Endothelial cell of umbilical vein (primary cell): Measurements from ENCODE around the gene INTS4. TPM values are rescaled to one million over a fixed set of nuclear protein-coding genes. Genes with fewer than 3 reads are reported as not detected.
"Not testable (repeated sequence)": the region's sequence is repeated elsewhere in the genome, so short reads cannot be mapped to it uniquely, and the experiment has no call there.

Experiments
- BruUV-seq: library from RNA; stranded (reverse); fragments of 400-500 nt; replicated peaks from 2 replicates; lab custom pipeline; 2021; lab: Mats Ljungman, UMichigan
- CTCF ChIA-PET: fragments of 300-600, 350-600 bp; sonication (Branson Sonifier 250); formaldehyde crosslinking; loops from one replicate; lab custom pipeline; 2021; ENCODE audit warnings: antibody characterized with exemption, inconsistent platforms; lab: Charles Lee
- POLR2A ChIA-PET: fragments of 300-600, 350-600 bp; sonication (Branson Sonifier 250); formaldehyde crosslinking; loops from one replicate; lab custom pipeline; 2021; ENCODE audit warnings: antibody characterized with exemption, inconsistent platforms; lab: Charles Lee
- DNase-seq: peaks from one replicate; pipeline ENCODE4 v3.0.0-alpha.2; 2011; ENCODE audit warnings: low read depth, low spot score
- FAIRE-seq: peaks from 2 replicates; lab custom pipeline; 2011; peaks lifted over from hg19 to GRCh38; lab: Jason Lieb, UNC
- H2AFZ ChIP-seq: 2 replicates; pipeline ENCODE4 v1.6.0; 2012; ENCODE audit warnings: low read depth, low read length, control low read depth, inconsistent platforms
- H3K27ac ChIP-seq: 2 replicates; pipeline ENCODE4 v1.5.1; 2011; ENCODE audit warnings: low read depth, mild to moderate bottlenecking, control low read depth, low read length, moderate library complexity; ENCODE audit not compliant: insufficient read depth
- H3K27me3 ChIP-seq, 2 experiments: 2 replicates each; pipeline versions ENCODE4 v1.6.0 to v1.6.1; 2011; ENCODE audit warnings: low read length in 2 of 2, mixed read lengths in 1 of 2; ENCODE audit not compliant: control insufficient read depth in 2 of 2, insufficient read depth in 2 of 2
- H3K36me3 ChIP-seq, 2 experiments: 2 replicates in 1 of 2; 3 replicates in 1 of 2; pipeline ENCODE4 v1.5.1; 2011; ENCODE audit warnings: low read length in 2 of 2, mild to moderate bottlenecking in 1 of 2, moderate library complexity in 1 of 2; ENCODE audit not compliant: control insufficient read depth in 2 of 2, insufficient read depth in 2 of 2; ENCODE audit errors: extremely low read depth in 1 of 2
- H3K4me1 ChIP-seq: 3 replicates; pipeline ENCODE4 v1.5.1; 2011; ENCODE audit warnings: mild to moderate bottlenecking, low read length; ENCODE audit not compliant: control insufficient read depth, insufficient read depth; ENCODE audit errors: extremely low read depth
- H3K4me2 ChIP-seq: 2 replicates; pipeline ENCODE4 v1.6.1; 2011; ENCODE audit warnings: low read length, control low read depth, mixed read lengths; ENCODE audit not compliant: insufficient read depth
- H3K4me3 ChIP-seq, 3 experiments: fragments of 200-600 bp in 1 of 3; sonication (generic), shearing (Covaris generic) in 1 of 3; replicated peaks in 1 of 3; 2 replicates each; pipeline ENCODE4 v1.5.1; 2011 to 2016; ENCODE audit warnings: control low read depth in 3 of 3, low read length in 3 of 3, mild to moderate bottlenecking in 2 of 3, inconsistent platforms in 1 of 3, low read depth in 1 of 3, moderate library complexity in 1 of 3; ENCODE audit not compliant: insufficient read depth in 1 of 3
- H3K79me2 ChIP-seq: 2 replicates; pipeline ENCODE4 v1.6.0; 2012; ENCODE audit warnings: low read length, inconsistent platforms; ENCODE audit not compliant: control insufficient read depth, insufficient read depth
- H3K9ac ChIP-seq: replicated peaks from 2 replicates; pipeline ENCODE3; 2011; ENCODE audit warnings: low read length, control low read depth; ENCODE audit not compliant: insufficient read depth; ENCODE audit errors: extremely low read depth
- H3K9me1 ChIP-seq: replicated peaks from 3 replicates; pipeline ENCODE4 v1.6.0; 2011; ENCODE audit warnings: mild to moderate bottlenecking, low read length; ENCODE audit not compliant: control insufficient read depth, insufficient read depth; ENCODE audit errors: extremely low read depth
- H3K9me3 ChIP-seq: replicated peaks from 2 replicates; pipeline ENCODE4 v1.5.1; 2012; ENCODE audit warnings: low read length, inconsistent platforms; ENCODE audit not compliant: control insufficient read depth, insufficient read depth
- H4K20me1 ChIP-seq: replicated peaks from 2 replicates; pipeline ENCODE3; 2011; ENCODE audit warnings: mild to moderate bottlenecking, low read length; ENCODE audit not compliant: control insufficient read depth, insufficient read depth; ENCODE audit errors: extremely low read depth
- FOS ChIP-seq: IDR thresholded peaks from 2 replicates; pipeline ENCODE4 v1.6.1; 2011; ENCODE audit warnings: mild to moderate bottlenecking, low read length, moderate library complexity, borderline replicate concordance; ENCODE audit not compliant: insufficient read depth
- JUN ChIP-seq: IDR thresholded peaks from 2 replicates; pipeline ENCODE4 v1.6.1; 2011; ENCODE audit warnings: borderline replicate concordance, low read depth; ENCODE audit not compliant: insufficient read length, insufficient read depth
- MYC ChIP-seq: IDR thresholded peaks from one replicate; pipeline ENCODE4 v1.6.1; 2011; ENCODE audit warnings: mild to moderate bottlenecking, low read depth, low read length
- POLR2AphosphoS5 ChIP-seq: IDR thresholded peaks from 2 replicates; pipeline ENCODE4 v1.6.1; 2012; ENCODE audit warnings: low read depth, mild to moderate bottlenecking, control low read depth, low read length, moderate library complexity; ENCODE audit not compliant: insufficient read depth
- dilution Hi-C: fragments of 300-500 bp; cut with MboI; formaldehyde crosslinking; loops from one replicate; pipeline ENCODE4 v1.15.0; 2019; ENCODE audit warnings: low sequenced_read_pairs; ENCODE audit not compliant: extremely low pct_ligation_motif_present
- intact Hi-C: fragments of 100-400 bp; cut with micrococcal nuclease; formaldehyde crosslinking; loops from one replicate; pipeline ENCODE4 v1.10.0; 2022
- polyA plus RNA-seq, 4 experiments: library from polyadenylated mRNA; depleted of rRNA in 3 of 4; stranded (reverse) in 3 of 4; unstranded in 1 of 4; fragments of >200 nt; gene quantifications; 2 replicates each; pipeline versions ENCODE4 v1.2.1 to v1.2.3, GENCODE V29; 2011 to 2012; ENCODE audit warnings: missing spikeins in 1 of 4
- total RNA-seq: library from RNA; stranded (reverse); gene quantifications from 2 replicates; pipeline ENCODE4 v1.2.3, GENCODE V29; 2021
- TF ChIP-seq, protein P1 (sequence below), 2 donors: IDR thresholded peaks; 1 replicate in 1 of 2; 2 replicates in 1 of 2; pipeline ENCODE4 v1.5.1; 2011; ENCODE audit warnings: low read length in 2 of 2, mild to moderate bottlenecking in 2 of 2, moderate library complexity in 2 of 2, control low read depth in 1 of 2, inconsistent platforms in 1 of 2, low read depth in 1 of 2; ENCODE audit not compliant: insufficient read depth in 1 of 2; ENCODE audit errors: extremely low read depth in 1 of 2
- TF ChIP-seq, protein P2 (sequence below): IDR thresholded peaks from 2 replicates; pipeline ENCODE4 v1.6.1; 2011; ENCODE audit not compliant: insufficient read depth, insufficient read length

Gene INTS4
- total and polyA plus RNA-seq, 2 donors (not counting 3 experiments of a cell fraction or from before 2014, with no cell fraction given), result 29.2 to 37.8 TPM

DNA sequence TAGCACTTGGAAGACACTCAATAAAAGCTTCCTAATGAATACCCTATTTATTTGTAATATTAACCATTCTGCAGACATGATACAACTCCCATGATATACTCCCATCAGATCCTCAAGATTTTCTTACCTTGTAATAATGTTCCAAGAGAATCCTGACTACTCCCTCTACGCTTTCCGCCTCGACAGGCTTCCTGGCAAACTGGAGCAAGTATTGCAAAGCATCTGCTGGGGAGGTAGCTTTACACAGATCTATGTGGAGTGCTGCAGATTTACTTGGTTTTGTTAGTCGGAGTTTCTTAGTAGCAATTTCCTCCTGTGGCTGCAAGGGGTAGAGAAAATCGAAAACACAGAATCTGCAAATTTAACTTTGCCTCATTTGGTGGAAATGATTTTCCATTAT lies 3.5 kb downstream of the INTS4 start:
- Histone ChIP-seq H2AFZ (no peak overlapping the region), H3K4me3 (no peak overlapping the region), H3K9ac (no peak overlapping the region), H3K79me2 (peaks cover 19% of the 10 kb centered on the region), H3K27me3 (no peaks in the 10 kb centered on the region), H3K36me3 (peaks cover 2% of the 10 kb centered on the region in 2 experiments), H4K20me1 (peaks cover 3% of the 10 kb centered on the region), H3K4me2 (no peak overlapping the region), H3K9me3 (no peaks in the 10 kb centered on the region), H3K9me1 (no peaks in the 10 kb centered on the region), H3K4me1 (peaks cover 15% of the 10 kb centered on the region), H3K27ac (no peak overlapping the region)
- FAIRE-seq, result no peak
- ChIA-PET POLR2A (no interaction called here), CTCF (no interaction called here)
- intact Hi-C loops (no loop called here), dilution Hi-C loops (no loop called here)
- TF ChIP-seq FOS (no peak), POLR2AphosphoS5 (no peak), MYC (no peak), JUN (no peak)
- TF ChIP-seq, protein P1, sequence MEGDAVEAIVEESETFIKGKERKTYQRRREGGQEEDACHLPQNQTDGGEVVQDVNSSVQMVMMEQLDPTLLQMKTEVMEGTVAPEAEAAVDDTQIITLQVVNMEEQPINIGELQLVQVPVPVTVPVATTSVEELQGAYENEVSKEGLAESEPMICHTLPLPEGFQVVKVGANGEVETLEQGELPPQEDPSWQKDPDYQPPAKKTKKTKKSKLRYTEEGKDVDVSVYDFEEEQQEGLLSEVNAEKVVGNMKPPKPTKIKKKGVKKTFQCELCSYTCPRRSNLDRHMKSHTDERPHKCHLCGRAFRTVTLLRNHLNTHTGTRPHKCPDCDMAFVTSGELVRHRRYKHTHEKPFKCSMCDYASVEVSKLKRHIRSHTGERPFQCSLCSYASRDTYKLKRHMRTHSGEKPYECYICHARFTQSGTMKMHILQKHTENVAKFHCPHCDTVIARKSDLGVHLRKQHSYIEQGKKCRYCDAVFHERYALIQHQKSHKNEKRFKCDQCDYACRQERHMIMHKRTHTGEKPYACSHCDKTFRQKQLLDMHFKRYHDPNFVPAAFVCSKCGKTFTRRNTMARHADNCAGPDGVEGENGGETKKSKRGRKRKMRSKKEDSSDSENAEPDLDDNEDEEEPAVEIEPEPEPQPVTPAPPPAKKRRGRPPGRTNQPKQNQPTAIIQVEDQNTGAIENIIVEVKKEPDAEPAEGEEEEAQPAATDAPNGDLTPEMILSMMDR (IDR thresholded peaks at IDR 0.05; ENCODE audit: extremely low read depth in 1 of 2, insufficient read depth in 1 of 2, low read depth in 1 of 2, low read length in 2 of 2), result no peak
- TF ChIP-seq, protein P2, sequence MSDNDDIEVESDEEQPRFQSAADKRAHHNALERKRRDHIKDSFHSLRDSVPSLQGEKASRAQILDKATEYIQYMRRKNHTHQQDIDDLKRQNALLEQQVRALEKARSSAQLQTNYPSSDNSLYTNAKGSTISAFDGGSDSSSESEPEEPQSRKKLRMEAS, result no peak
- no peak for DNase-seq
- BruUV-seq, result no TSS peak

DNA sequence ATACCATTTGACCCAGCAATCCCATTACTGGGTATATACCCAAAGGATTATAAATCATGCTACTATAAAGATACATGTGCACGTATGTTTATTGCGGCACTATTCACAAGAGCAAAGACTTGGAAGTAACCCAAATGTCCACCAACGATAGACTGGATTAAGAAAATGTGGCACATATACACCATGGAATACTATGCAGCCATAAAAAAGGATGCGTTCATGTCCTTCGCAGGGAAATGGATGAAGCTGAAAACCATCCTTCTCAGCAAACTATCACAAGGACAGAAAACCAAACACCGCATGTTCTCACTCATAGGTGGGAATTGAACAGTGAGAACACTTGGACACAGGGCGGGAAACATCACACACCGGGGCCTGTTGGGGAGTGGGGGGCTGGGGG lies 8.0 kb downstream of the INTS4 start:
- H3K9me1 ChIP-seq, FAIRE-seq, H3K9ac ChIP-seq, H3K4me3 ChIP-seq, H3K27ac ChIP-seq, H4K20me1 ChIP-seq, H3K4me2 ChIP-seq, POLR2A ChIA-PET, DNase-seq, intact Hi-C loops, H3K4me1 ChIP-seq, CTCF ChIA-PET, dilution Hi-C loops, H3K27me3 ChIP-seq, H2AFZ ChIP-seq, H3K36me3 ChIP-seq, BruUV-seq, H3K9me3 ChIP-seq: not testable (repeated sequence)
- H3K79me2 ChIP-seq, result peaks cover 18% of the 10 kb centered on the region
